Measurements from ENCODE around the gene ITCH. TPM values are rescaled to one million over a fixed set of nuclear protein-coding genes. Genes with fewer than 3 reads are reported as not detected.
A peak's percentile ranks its signal among the peaks of the same experiment; 100 is the strongest.

ITCH gene
- total and polyA plus RNA-seq, 2 of the 8 experiments (the other 6 are each of a cell fraction or from before 2014, with no cell fraction given), result 3.9 to 45.2 TPM

- Histone ChIP-seq H2AK5ac (ENCODE audit: low read depth, low read length) (no peak overlapping the region), H3K9ac (replicated peaks in 1 of 4; ENCODE audit: extremely low read depth in 1 of 4, low read depth in 3 of 4, low read length in 3 of 4) (no peak overlapping the region), H2AFZ (ENCODE audit: low read length) (0 out of 2 replicates have a peak overlapping the region, but pooled peaks have one; percentile 31), H3K14ac (ENCODE audit: insufficient read length) (no peak overlapping the region), H3K79me2 (ENCODE audit: control insufficient read depth in 1 of 2, insufficient read depth in 2 of 2, low read length in 2 of 2) (peaks cover 10 to 40% of the 10 kb centered on the region in 2 experiments), H4K8ac (ENCODE audit: extremely low read depth, insufficient read depth, low read length) (peak overlapping the region; percentile 36; the same call in 1 of the 2 replicates), H3K4me1 (replicated peaks in 1 of 4; ENCODE audit: control insufficient read depth in 3 of 4, insufficient read depth in 4 of 4, low read length in 3 of 4) (peaks cover 3 to 7% (median 5%) of the 10 kb centered on the region in 4 experiments; a peak in 4 of 7 replicates), H3K9me3 (ENCODE audit: insufficient read depth in 2 of 2, low read depth in 1 of 2, low read length in 1 of 2) (no peaks in the 10 kb centered on the region), H3K23ac (ENCODE audit: insufficient read length) (no peak overlapping the region), H3K56ac (replicated peaks; ENCODE audit: insufficient read length, low read depth, low read length) (no peak overlapping the region), H3K79me1 (ENCODE audit: low read depth, low read length) (no peaks in the 10 kb centered on the region), H3K27me3 (replicated peaks in 1 of 4; ENCODE audit: control insufficient read depth in 3 of 4, extremely low read depth in 1 of 4, insufficient read depth in 3 of 4, low read length in 3 of 4) (no peaks in the 10 kb centered on the region), H4K91ac (replicated peaks; ENCODE audit: insufficient read length, low read length) (no peak overlapping the region), H2BK120ac (replicated peaks; ENCODE audit: low read depth, low read length) (no peak overlapping the region), H2BK12ac (ENCODE audit: low read depth, low read length) (no peak overlapping the region), H3K36me3 (ENCODE audit: control insufficient read depth in 2 of 4, insufficient read depth in 4 of 4, low read length in 3 of 4) (no peaks in the 10 kb centered on the region), H2BK5ac (ENCODE audit: low read depth, low read length) (no peak overlapping the region), H2BK15ac (ENCODE audit: low read length) (no peak overlapping the region), H4K20me1 (replicated peaks in 1 of 2; ENCODE audit: control insufficient read depth in 1 of 2, insufficient read depth in 2 of 2, low read length in 2 of 2) (peaks cover 2 to 8% of the 10 kb centered on the region in 2 experiments), H3K4ac (replicated peaks; ENCODE audit: insufficient read length, low read depth, low read length) (no peak overlapping the region), H3K4me3 (ENCODE audit: extremely low read depth in 1 of 4, insufficient read depth in 2 of 4, low read depth in 3 of 4, low read length in 4 of 4) (peak overlapping the region in 3 of 4 experiments; percentile 78 to 91 (median 86); a peak in 5 of 8 replicates), H2BK20ac (ENCODE audit: low read length) (no peak overlapping the region), H3K18ac (ENCODE audit: extremely low read depth, low read length) (no peak overlapping the region), H4K5ac (ENCODE audit: insufficient read length, low read depth, low read length) (no peak overlapping the region), H3K4me2 (ENCODE audit: insufficient read depth in 1 of 2, low read depth in 2 of 2, low read length in 2 of 2) (peak overlapping the region; percentile 66 to 89; a peak in 3 of 4 replicates), H3K23me2 (ENCODE audit: low read depth, low read length) (peaks cover 6% of the 10 kb centered on the region; the same call in 1 of the 2 replicates), H3K27ac (ENCODE audit: low read depth, low read length) (no peak overlapping the region)
- FAIRE-seq (no peak), DNase-seq (ENCODE audit: low read depth in 1 of 2, low spot score in 2 of 2) (no peak)
- POLR2A ChIA-PET (ENCODE audit: partially characterized antibody), result interaction anchor here (0.8 to 3.2 kb wide), 18 partner anchors 9 to 250 kb away, joined by 3 to 24 read pairs (median 4); partner anchors contain the start of genes AHCY, DYNLRB1 and EIF2S2
- CTCF ChIA-PET (ENCODE audit: partially characterized antibody), result interaction anchor here (0.7 to 3.3 kb wide), 8 partner anchors 14 to 160 kb away, joined by 3 to 22 read pairs (median 4); no protein-coding TSS in a partner anchor
- TF ChIP-seq CHD2 (IDR thresholded peaks at IDR 0.05; ENCODE audit: low read length), result no peak
- TF ChIP-seq CTBP2 (IDR thresholded peaks at IDR 0.05; ENCODE audit: borderline replicate concordance, insufficient read depth, insufficient read length, low read length), result no peak
- TF ChIP-seq SIRT6 (IDR thresholded peaks at IDR 0.05; ENCODE audit: low read length), result no peak
- TF ChIP-seq SUZ12 (IDR thresholded peaks at IDR 0.05; ENCODE audit: low read length), result no peak
- TF ChIP-seq SP4 (IDR thresholded peaks at IDR 0.05; ENCODE audit: low read length), result no peak
- no peak for TF ChIP-seq POU5F1 (IDR thresholded peaks at IDR 0.05; ENCODE audit: low read depth, low read length)
- no peak for TF ChIP-seq TCF12 (IDR thresholded peaks at IDR 0.05; ENCODE audit: low read depth, low read length)
- TF ChIP-seq CEBPB (IDR thresholded peaks at IDR 0.05; ENCODE audit: low read depth, low read length), result no peak
- no peak for TF ChIP-seq TBP (IDR thresholded peaks at IDR 0.05; ENCODE audit: low read depth, low read length)
- TF ChIP-seq TEAD4 (IDR thresholded peaks at IDR 0.05; ENCODE audit: low read depth, low read length), result no peak
- no peak for TF ChIP-seq SAP30 (IDR thresholded peaks at IDR 0.05; ENCODE audit: insufficient read depth, insufficient replicate concordance, low read length)
- TF ChIP-seq CREB1 (IDR thresholded peaks at IDR 0.05), result no peak
- TF ChIP-seq BCL11A (IDR thresholded peaks at IDR 0.05; ENCODE audit: low read depth in 2 of 2, low read length in 2 of 2), result no peak
- WGBS, 2 experiments (ENCODE audit: extremely low coverage in 1 of 2, insufficient coverage in 1 of 2, insufficient read length in 1 of 2, insufficient replicate concordance in 2 of 2, low coverage in 1 of 2, low lambda C conversion rate in 2 of 2, missing lambda C conversion rate in 1 of 2), result 72% methylated on average over 8 of the region's 8 CpGs; no CpG with 5 or more reads in 1 of the 2 experiments
These were observed 491 bp upstream of the ITCH start for GRCh38 chr20:34362502-34363061.
